IMR-90 (cell line): Measurements from ENCODE around the gene MMP14. TPM values are rescaled to one million over a fixed set of nuclear protein-coding genes. Genes with fewer than 3 reads are reported as not detected.

ENCODE experiments used
- ATAC-seq: fragments of 200-7000 bp; cut with Tn5 transposase; 2 replicates; pipeline ENCODE4 v1.9.1; 2020; ENCODE audit warnings: low read depth, mild to moderate bottlenecking, moderate library complexity
- BruUV-seq: library from RNA; stranded (reverse); fragments of 400-500 nt; replicated peaks from 2 replicates; lab custom pipeline; 2021; lab: Mats Ljungman, UMichigan
- CTCF ChIA-PET: fragments of 300-600 bp; formaldehyde crosslinking; extraction: SDS; loops from one replicate; lab custom pipeline; 2021; ENCODE audit warnings: antibody characterized with exemption; lab: Yijun Ruan, JAX
- POLR2A ChIA-PET: fragments of 300-600 bp; sonication (Branson Sonifier 250); formaldehyde crosslinking; loops from one replicate; lab custom pipeline; 2022; ENCODE audit warnings: antibody characterized with exemption; ENCODE audit not compliant: unreplicated experiment; lab: Charles Lee
- DNase-seq: peaks from one replicate; pipeline ENCODE4 v3.0.0; 2013
- H2AFZ ChIP-seq: replicated peaks from 2 replicates; pipeline ENCODE3; 2013; ENCODE audit warnings: low read length, mild to moderate bottlenecking; ENCODE audit not compliant: poor library complexity
- H2AK5ac ChIP-seq: 2 replicates; pipeline ENCODE4 v1.6.1; 2013; ENCODE audit warnings: low read depth, low read length, inconsistent platforms
- H2AK9ac ChIP-seq: replicated peaks from 2 replicates; pipeline ENCODE3; 2013; ENCODE audit warnings: mild to moderate bottlenecking, low read depth, low read length, moderate library complexity; ENCODE audit not compliant: poor library complexity
- H2BK120ac ChIP-seq: 2 replicates; pipeline ENCODE4 v1.6.1; 2013; ENCODE audit warnings: low read depth, low read length, inconsistent platforms
- H2BK15ac ChIP-seq: 3 replicates; pipeline ENCODE4 v1.6.1; 2013; ENCODE audit warnings: low read depth, low read length, inconsistent platforms
- H2BK20ac ChIP-seq: 2 replicates; pipeline ENCODE4 v1.6.1; 2013; ENCODE audit warnings: low read depth, mild to moderate bottlenecking, inconsistent platforms, low read length, moderate library complexity
- H2BK5ac ChIP-seq: 2 replicates; pipeline ENCODE4 v1.6.1; 2013; ENCODE audit warnings: mild to moderate bottlenecking, low read depth, low read length, inconsistent platforms; ENCODE audit not compliant: poor library complexity, severe bottlenecking
- H3K14ac ChIP-seq: replicated peaks from 2 replicates; pipeline ENCODE4 v1.6.1; 2013; ENCODE audit warnings: low read depth, low read length, inconsistent platforms
- H3K18ac ChIP-seq: 2 replicates; pipeline ENCODE4 v1.6.1; 2013; ENCODE audit warnings: low read depth, low read length, control low read depth
- H3K23ac ChIP-seq: 2 replicates; pipeline ENCODE4 v1.6.1; 2013; ENCODE audit warnings: low read depth, low read length, inconsistent platforms
- H3K27ac ChIP-seq: 2 replicates; pipeline ENCODE4 v1.5.1; 2013; ENCODE audit warnings: mild to moderate bottlenecking, control low read depth, low read length; ENCODE audit not compliant: insufficient read depth
- H3K27me3 ChIP-seq: 2 replicates; pipeline ENCODE4 v1.6.1; 2013; ENCODE audit warnings: low read length; ENCODE audit not compliant: control insufficient read depth, insufficient read depth
- H3K36me3 ChIP-seq: 2 replicates; pipeline ENCODE4 v1.6.1; 2013; ENCODE audit warnings: low read length, mixed read lengths; ENCODE audit not compliant: control insufficient read depth, insufficient read depth
- H3K4ac ChIP-seq: 2 replicates; pipeline ENCODE4 v1.6.1; 2013; ENCODE audit warnings: low read depth, low read length, inconsistent platforms
- H3K4me1 ChIP-seq: 2 replicates; pipeline ENCODE4 v1.6.1; 2013; ENCODE audit warnings: low read length, mixed read lengths; ENCODE audit not compliant: control insufficient read depth, insufficient read depth
- H3K4me2 ChIP-seq: 2 replicates; pipeline ENCODE4 v1.6.1; 2013; ENCODE audit warnings: low read depth, mild to moderate bottlenecking, control low read depth, low read length, moderate library complexity
- H3K4me3 ChIP-seq: 2 replicates; pipeline ENCODE4 v1.5.1; 2013; ENCODE audit warnings: low read depth, mild to moderate bottlenecking, control low read depth, low read length, moderate library complexity; ENCODE audit not compliant: insufficient read depth
- H3K56ac ChIP-seq: 2 replicates; pipeline ENCODE4 v1.6.1; 2013; ENCODE audit warnings: low read length, inconsistent platforms; ENCODE audit not compliant: insufficient read depth; ENCODE audit errors: extremely low read depth
- H3K79me1 ChIP-seq, 2 experiments: 2 replicates each; pipeline ENCODE4 v1.6.1; 2013; ENCODE audit warnings: low read length in 2 of 2, inconsistent platforms in 1 of 2, low read depth in 1 of 2
- H3K9ac ChIP-seq: 2 replicates; pipeline ENCODE4 v1.6.1; 2013; ENCODE audit warnings: low read depth, low read length, control low read depth
- H3K9me1 ChIP-seq: 2 replicates; pipeline ENCODE4 v1.6.1; 2013; ENCODE audit warnings: low read length, inconsistent platforms; ENCODE audit not compliant: insufficient read depth
- H3K9me3 ChIP-seq: 2 replicates; pipeline ENCODE4 v1.6.1; 2013; ENCODE audit warnings: low read length; ENCODE audit not compliant: control insufficient read depth, insufficient read depth
- H4K20me1 ChIP-seq: 2 replicates; pipeline ENCODE4 v1.6.1; 2013; ENCODE audit warnings: low read length, inconsistent platforms; ENCODE audit not compliant: insufficient read depth
- H4K5ac ChIP-seq: 2 replicates; pipeline ENCODE4 v1.6.1; 2013; ENCODE audit warnings: mild to moderate bottlenecking, low read depth, low read length, control low read depth
- H4K8ac ChIP-seq, 2 experiments: 2 replicates each; pipeline ENCODE4 v1.6.1; 2013; ENCODE audit warnings: low read depth in 2 of 2, low read length in 2 of 2, control low read depth in 1 of 2, inconsistent platforms in 1 of 2
- H4K91ac ChIP-seq: 2 replicates; pipeline ENCODE4 v1.6.1; 2013; ENCODE audit warnings: low read depth, low read length, inconsistent platforms; ENCODE audit not compliant: insufficient read depth
- BHLHE40 ChIP-seq: fragments of 150-350 bp; IDR thresholded peaks from 2 replicates; pipeline ENCODE4 v1.6.1; 2016; ENCODE audit warnings: mild to moderate bottlenecking, low read depth, low read length
- FOS ChIP-seq: fragments of 150-350 bp; IDR thresholded peaks from 2 replicates; pipeline ENCODE4 v1.6.1; 2016; ENCODE audit warnings: low read depth, low read length
- NFE2L2 ChIP-seq: fragments of 150-350 bp; IDR thresholded peaks from 2 replicates; pipeline ENCODE4 v1.6.1; 2016; ENCODE audit warnings: low read depth, mild to moderate bottlenecking, low read length
- POLR2A ChIP-seq: IDR thresholded peaks from 2 replicates; pipeline ENCODE4 v1.6.1; 2012; ENCODE audit warnings: mild to moderate bottlenecking, low read depth, low read length
- RCOR1 ChIP-seq: IDR thresholded peaks from 2 replicates; pipeline ENCODE4 v1.6.1; 2012; ENCODE audit warnings: mild to moderate bottlenecking, low read length, improper control_type of control experiment; ENCODE audit not compliant: insufficient replicate concordance
- RFX5 ChIP-seq: IDR thresholded peaks from 2 replicates; pipeline ENCODE4 v1.8.0; 2012; ENCODE audit warnings: low read depth, mild to moderate bottlenecking, low read length, moderate library complexity
- WGBS, 2 experiments: methylation state at CpG; one replicate each; pipeline versions ENCODE4 v1.1.5 to v1.1.7; 2013; ENCODE audit warnings: missing lambda C conversion rate in 2 of 2; ENCODE audit not compliant: insufficient read length in 1 of 2; ENCODE audit errors: extremely low coverage in 2 of 2; 5-methylcytosine and 5-hydroxymethylcytosine counted together
- dilution Hi-C: fragments of 300-500 bp; cut with HindIII; formaldehyde crosslinking; loops from one replicate; pipeline ENCODE4 v1.14.3; 2018; ENCODE audit warnings: low sequenced_read_pairs; ENCODE audit not compliant: unreplicated experiment
- in situ Hi-C: fragments of 300-500 bp; cut with MboI; formaldehyde crosslinking; loops from 3 replicates; pipeline ENCODE4 v1.14.3; 2019; ENCODE audit warnings: low sequenced_read_pairs, inconsistent platforms, mixed read lengths
- intact Hi-C: fragments of 100-400 bp; cut with micrococcal nuclease; formaldehyde crosslinking; loops from 2 replicates; pipeline ENCODE4 v1.10.0; 2022
- microRNA-seq, 2 experiments: library from miRNA; stranded (forward) in 1 of 2; unstranded in 1 of 2; fragments of 10-50 nt in 1 of 2; fragments of <30 nt in 1 of 2; gene quantifications in 1 of 2; microRNA quantifications in 1 of 2; one replicate each; pipeline versions ENCODE3 to v1.1.0; 2013 to 2020; ENCODE audit not compliant: insufficient read depth in 1 of 2, insufficient read length in 1 of 2, unreplicated experiment in 1 of 2
- polyA plus RNA-seq, 3 experiments: library from polyadenylated mRNA; depleted of rRNA; stranded (reverse); fragments of >200 nt; gene quantifications; 2 replicates each; pipeline ENCODE4 v1.2.3, GENCODE V29; 2012; ENCODE audit warnings: low replicate concordance in 1 of 3
- small RNA-seq, 5 experiments: library from RNA; depleted of rRNA; stranded (forward); fragments of <200 nt; gene quantifications; one replicate each; pipeline ENCODE3, GENCODE V24; 2012
- total RNA-seq: library from RNA; depleted of rRNA; stranded (reverse); fragments of >200 nt; gene quantifications from 2 replicates; pipeline ENCODE4 v1.2.3, GENCODE V29; 2012; rRNA removed

The MMP14 gene
- total and polyA plus RNA-seq, 2 of the 4 experiments (the other 2 are of a cell fraction): 156 to 315 TPM

- ATAC-seq (no peak), DNase-seq (no peak)
- no peak overlapping the region for H2AK9ac ChIP-seq
- peak overlapping the region; percentile 9; the same call in 2 of the 3 replicates for H2BK15ac ChIP-seq
- peak overlapping the region; percentile 87 for H3K4ac ChIP-seq
- H4K5ac ChIP-seq: peak overlapping the region; percentile 56; the same call in 1 of the 2 replicates
- ChIA-PET POLR2A (interaction anchor here (0.5 to 0.6 kb wide), 2 partner anchors 85 to 388 kb away, joined by 4 to 5 read pairs; no protein-coding TSS in a partner anchor), CTCF (interaction anchor here (1.7 kb wide), 1 partner anchor 74 kb away, joined by 4 read pairs; no protein-coding TSS in a partner anchor)
- TF ChIP-seq NFE2L2: no peak
- TF ChIP-seq POLR2A: no peak
- TF ChIP-seq RCOR1: no peak
- TF ChIP-seq RFX5: no peak
- TF ChIP-seq BHLHE40: no peak
- TF ChIP-seq FOS: no peak
- peak overlapping the region; percentile 10; the same call in 1 of the 2 replicates for H3K23ac ChIP-seq
- peak overlapping the region; percentile 71; the same call in 1 of the 2 replicates for H2BK20ac ChIP-seq
- in situ Hi-C loops (no loop called here), intact Hi-C loops (loop anchor here (5.0 to 10.0 kb wide), 3 partner anchors 60 to 513 kb away; partner anchors contain the start of gene MMP14), dilution Hi-C loops (no loop called here)
- H2AK5ac ChIP-seq: peak overlapping the region; percentile 94
- no peak overlapping the region for H2AFZ ChIP-seq
- H3K56ac ChIP-seq: no peak overlapping the region
- peaks cover 15% of the 10 kb centered on the region for H3K36me3 ChIP-seq
- no peaks in the 10 kb centered on the region for H3K9me3 ChIP-seq
- H2BK120ac ChIP-seq: peak overlapping the region; percentile 44; the same call in 1 of the 2 replicates
- H3K27ac ChIP-seq: peak overlapping the region; percentile 35; the same call in 1 of the 2 replicates
- peak overlapping the region; percentile 96 for H2BK5ac ChIP-seq
- H3K14ac ChIP-seq: peak overlapping the region; percentile 85
- no peaks in the 10 kb centered on the region for H3K27me3 ChIP-seq
- no peak overlapping the region for H3K18ac ChIP-seq
- no TSS peak for BruUV-seq
- peaks cover 17% of the 10 kb centered on the region for H3K4me1 ChIP-seq
- H3K9me1 ChIP-seq: peaks cover 20% of the 10 kb centered on the region
- no peak overlapping the region for H3K9ac ChIP-seq
- H4K20me1 ChIP-seq: no peaks in the 10 kb centered on the region
- H3K4me2 ChIP-seq: no peak overlapping the region
- peak overlapping the region; percentile 42 to 79 for H4K8ac ChIP-seq
- no CpG with 5 or more reads among the region's 1 CpG for WGBS, 2 experiments
- no peak overlapping the region for H3K4me3 ChIP-seq
- H3K79me1 ChIP-seq: peaks cover 0 to 17% of the 10 kb centered on the region in 2 experiments; a peak in 3 of 4 replicates
- peak overlapping the region; percentile 83 for H4K91ac ChIP-seq
Measured at GRCh38 chr14:22897357-22897756, 61.0 kb downstream of the MMP14 start.

Small RNA genes lying within 50 kb of the gene (microRNA-seq; reads per million reads assigned to microRNA genes)
- not detected for gene RF00019 (ENCODE audit: insufficient read depth, insufficient read length)

Small RNA genes lying within 50 kb of the gene (small RNA-seq; reads per million reads assigned to genes)
- 0 reads per million in 5 experiments for gene RF00019

Other genes with a start within 250 kb of the MMP14 start
- gene DAD1, start 247.4 kb upstream of the MMP14 start, total RNA-seq: 396 and 449 TPM in 2 replicates
- 448 and 496 TPM in 2 replicates for gene DAD1, start 247.4 kb upstream of the MMP14 start, polyA plus RNA-seq (2012; rRNA removed)
- gene ABHD4, start 238.3 kb upstream of the MMP14 start, total RNA-seq: 5.0 and 5.3 TPM in 2 replicates
- gene ABHD4, start 238.3 kb upstream of the MMP14 start, polyA plus RNA-seq (2012; rRNA removed): 21.8 and 22.0 TPM in 2 replicates
- gene OR6J1, start 192.2 kb upstream of the MMP14 start, total RNA-seq: not detected in 2 replicates
- not detected in 2 replicates for gene OR6J1, start 192.2 kb upstream of the MMP14 start, polyA plus RNA-seq (2012; rRNA removed)
- gene OXA1L, start 69.9 kb upstream of the MMP14 start, total RNA-seq: 40.0 and 47.3 TPM in 2 replicates
- gene OXA1L, start 69.9 kb upstream of the MMP14 start, polyA plus RNA-seq (2012; rRNA removed): 113 and 161 TPM in 2 replicates
- 1.4 and 2.0 TPM in 2 replicates for gene SLC7A7, start 21.1 kb upstream of the MMP14 start, total RNA-seq
- gene SLC7A7, start 21.1 kb upstream of the MMP14 start, polyA plus RNA-seq (2012; rRNA removed): 1.4 and 1.8 TPM in 2 replicates
- gene MRPL52, start 6.7 kb upstream of the MMP14 start, total RNA-seq: 23.9 and 51.4 TPM in 2 replicates
- 33.1 and 45.7 TPM in 2 replicates for gene MRPL52, start 6.7 kb upstream of the MMP14 start, polyA plus RNA-seq (2012; rRNA removed)
- gene LRP10, start 35.2 kb downstream of the MMP14 start, total RNA-seq: 19.4 and 25.1 TPM in 2 replicates
- gene LRP10, start 35.2 kb downstream of the MMP14 start, polyA plus RNA-seq (2012; rRNA removed): 118 and 121 TPM in 2 replicates
- under 0.01 TPM in 2 replicates for gene REM2, start 46.6 kb downstream of the MMP14 start, total RNA-seq
- gene REM2, start 46.6 kb downstream of the MMP14 start, polyA plus RNA-seq (2012; rRNA removed): 0.07 TPM in 1 of 2 replicates, not detected in the other
- gene RBM23, start 82.6 kb downstream of the MMP14 start, total RNA-seq: 375 and 830 TPM in 2 replicates
- gene RBM23, start 82.6 kb downstream of the MMP14 start, polyA plus RNA-seq (2012; rRNA removed): 43.4 and 44.7 TPM in 2 replicates
- gene PRMT5, start 92.8 kb downstream of the MMP14 start, total RNA-seq: 92.2 and 99.3 TPM in 2 replicates
- gene PRMT5, start 92.8 kb downstream of the MMP14 start, polyA plus RNA-seq (2012; rRNA removed): 136 and 152 TPM in 2 replicates
- 19.2 and 24.2 TPM in 2 replicates for gene HAUS4, start 120.5 kb downstream of the MMP14 start, total RNA-seq
- 13.5 and 16.9 TPM in 2 replicates for gene HAUS4, start 120.5 kb downstream of the MMP14 start, polyA plus RNA-seq (2012; rRNA removed)
- gene AJUBA, start 146.0 kb downstream of the MMP14 start, total RNA-seq: 57.2 and 67.6 TPM in 2 replicates
- gene AJUBA, start 146.0 kb downstream of the MMP14 start, polyA plus RNA-seq (2012; rRNA removed): 46.3 and 46.4 TPM in 2 replicates
- gene C14orf93, start 173.6 kb downstream of the MMP14 start, total RNA-seq: 4.7 and 5.7 TPM in 2 replicates
- 4.7 and 5.4 TPM in 2 replicates for gene C14orf93, start 173.6 kb downstream of the MMP14 start, polyA plus RNA-seq (2012; rRNA removed)
- 268 and 310 TPM in 2 replicates for gene PSMB5, start 198.3 kb downstream of the MMP14 start, total RNA-seq
- gene PSMB5, start 198.3 kb downstream of the MMP14 start, polyA plus RNA-seq (2012; rRNA removed): 321 and 335 TPM in 2 replicates
- gene PSMB11, start 205.6 kb downstream of the MMP14 start, total RNA-seq: not detected in 2 replicates
- not detected in 2 replicates for gene PSMB11, start 205.6 kb downstream of the MMP14 start, polyA plus RNA-seq (2012; rRNA removed)
- 3.6 and 3.9 TPM in 2 replicates for gene CDH24, start 220.9 kb downstream of the MMP14 start, total RNA-seq
- gene CDH24, start 220.9 kb downstream of the MMP14 start, polyA plus RNA-seq (2012; rRNA removed): 24.4 and 30.0 TPM in 2 replicates